Measurements from ENCODE around the gene CAMKMT. TPM values are rescaled to one million over a fixed set of nuclear protein-coding genes. Genes with fewer than 3 reads are reported as not detected.

CAMKMT gene
- total RNA-seq, 2 experiments from 2014 or later = 25.7 to 27.4 TPM

DNA sequence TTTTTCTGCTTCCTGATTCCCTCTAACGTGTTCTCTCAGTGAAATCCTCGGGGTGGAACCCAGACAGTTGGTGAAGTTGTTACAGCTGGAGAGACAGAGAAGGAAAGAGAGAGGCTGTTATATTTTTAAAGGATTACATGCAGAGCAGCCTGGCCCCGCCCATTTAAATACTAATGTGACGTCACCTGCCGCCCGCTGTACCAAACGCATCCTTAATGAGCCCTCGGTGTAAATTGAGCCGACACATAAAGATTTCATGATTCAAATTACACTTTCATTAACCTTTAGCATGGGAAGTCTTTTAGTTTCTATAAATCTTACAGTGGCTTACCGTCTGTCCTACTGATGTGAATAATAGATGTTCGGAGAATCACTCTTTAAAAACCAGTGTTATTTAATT, 415.8 kb downstream of the CAMKMT start:
- Histone ChIP-seq H3K4me2 (ENCODE audit: low read length) (peak overlapping the region; percentile 72; the same call in 1 of the 2 replicates), H3K9me3 (ENCODE audit: low read length) (no peaks in the 10 kb centered on the region), H3K4me1 (ENCODE audit: insufficient read depth, low read length, poor library complexity, severe bottlenecking) (peaks cover 28% of the 10 kb centered on the region), H3K36me3 (ENCODE audit: insufficient read depth, low read length) (no peaks in the 10 kb centered on the region), H3K79me2 (ENCODE audit: insufficient read depth, low read depth, low read length) (no peaks in the 10 kb centered on the region), H3K27ac (ENCODE audit: low read depth, low read length, poor library complexity, severe bottlenecking) (no peak overlapping the region), H2AFZ (ENCODE audit: low read length) (peak overlapping the region; percentile 92; the same call in 1 of the 2 replicates), H4K20me1 (ENCODE audit: insufficient read depth, low read length) (no peaks in the 10 kb centered on the region), H3K4me3 (ENCODE audit: low read depth, low read length, poor library complexity, severe bottlenecking) (peak overlapping the region; percentile 57), H3K9me2 (ENCODE audit: insufficient read depth, low read length) (no peaks in the 10 kb centered on the region)
- intact Hi-C loops (cut with micrococcal nuclease; ENCODE audit: unreplicated experiment) = no loop called here
- ChIA-PET CTCF (ENCODE audit: unreplicated experiment) (no interaction called here), POLR2A (no interaction called here)
- DNase-seq (ENCODE audit: low spot score) = no peak
- BruUV-seq (replicated peaks) = no TSS peak
- no peak for TF ChIP-seq EZH2phosphoT487 (IDR thresholded peaks at IDR 0.05; ENCODE audit: borderline replicate concordance, low read depth, low read length)
- TF ChIP-seq CTCF (conservative IDR thresholded peaks at IDR 0.05; ENCODE audit: low read length) = no peak

DNA sequence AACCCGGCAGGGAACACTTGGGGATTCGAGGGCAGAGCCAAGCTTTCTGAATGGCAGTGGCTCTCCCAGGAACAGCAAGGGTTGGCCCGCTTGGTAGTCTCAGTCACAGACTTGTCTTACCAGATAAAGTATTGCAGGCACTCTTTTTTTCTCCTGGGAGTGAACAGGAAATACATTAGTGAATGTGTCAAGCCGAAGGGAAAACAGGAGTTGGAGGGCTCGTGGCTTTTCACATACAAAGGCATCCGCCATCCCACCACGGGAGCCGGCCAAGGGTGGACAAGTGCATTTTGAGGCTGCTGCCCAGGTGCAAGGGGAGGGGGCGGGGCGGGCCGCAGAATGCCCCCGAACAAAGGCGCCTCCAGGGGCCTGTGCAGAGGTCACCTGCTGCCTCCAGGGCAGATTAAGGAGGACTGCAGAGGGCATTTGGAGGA, 416.5 kb downstream of the CAMKMT start:
- peak; percentile 62 for DNase-seq (ENCODE audit: low spot score)
- Histone ChIP-seq H3K4me1 (ENCODE audit: insufficient read depth, low read length, poor library complexity, severe bottlenecking) (peaks cover 28% of the 10 kb centered on the region), H2AFZ (ENCODE audit: low read length) (peak overlapping the region; percentile 92), H3K4me2 (ENCODE audit: low read length) (peak overlapping the region; percentile 72), H3K36me3 (ENCODE audit: insufficient read depth, low read length) (no peaks in the 10 kb centered on the region), H4K20me1 (ENCODE audit: insufficient read depth, low read length) (no peaks in the 10 kb centered on the region), H3K9me3 (ENCODE audit: low read length) (no peaks in the 10 kb centered on the region), H3K27ac (ENCODE audit: low read depth, low read length, poor library complexity, severe bottlenecking) (peak overlapping the region; percentile 48), H3K4me3 (ENCODE audit: low read depth, low read length, poor library complexity, severe bottlenecking) (peak overlapping the region; percentile 57), H3K9me2 (ENCODE audit: insufficient read depth, low read length) (no peaks in the 10 kb centered on the region), H3K79me2 (ENCODE audit: insufficient read depth, low read depth, low read length) (no peaks in the 10 kb centered on the region)
- POLR2A ChIA-PET = no interaction called here
- CTCF ChIA-PET (ENCODE audit: unreplicated experiment) = no interaction called here
- TF ChIP-seq CTCF (conservative IDR thresholded peaks at IDR 0.05; ENCODE audit: low read length) (no peak), EZH2phosphoT487 (IDR thresholded peaks at IDR 0.05; ENCODE audit: borderline replicate concordance, low read depth, low read length) (no peak)
- BruUV-seq (replicated peaks) = no TSS peak
- intact Hi-C loops (cut with micrococcal nuclease; ENCODE audit: unreplicated experiment) = no loop called here

- Histone ChIP-seq H3K36me3 (ENCODE audit: insufficient read depth, low read length) (no peaks in the 10 kb centered on the region), H3K27ac (ENCODE audit: low read depth, low read length, poor library complexity, severe bottlenecking) (peak overlapping the region; percentile 48), H3K4me2 (ENCODE audit: low read length) (peak overlapping the region; percentile 72), H3K79me2 (ENCODE audit: insufficient read depth, low read depth, low read length) (no peaks in the 10 kb centered on the region), H4K20me1 (ENCODE audit: insufficient read depth, low read length) (no peaks in the 10 kb centered on the region), H3K4me1 (ENCODE audit: insufficient read depth, low read length, poor library complexity, severe bottlenecking) (peaks cover 28% of the 10 kb centered on the region), H3K9me3 (ENCODE audit: low read length) (no peaks in the 10 kb centered on the region), H2AFZ (ENCODE audit: low read length) (peak overlapping the region; percentile 92), H3K9me2 (ENCODE audit: insufficient read depth, low read length) (no peaks in the 10 kb centered on the region), H3K4me3 (ENCODE audit: low read depth, low read length, poor library complexity, severe bottlenecking) (peak overlapping the region; percentile 57)
- intact Hi-C loops (cut with micrococcal nuclease; ENCODE audit: unreplicated experiment) = no loop called here
- POLR2A ChIA-PET = interaction anchor here (1.0 kb wide), 1 partner anchor 70 kb away, joined by 3 read pairs; no protein-coding TSS in a partner anchor
- TF ChIP-seq CTCF (conservative IDR thresholded peaks at IDR 0.05; ENCODE audit: low read length) (no peak), EZH2phosphoT487 (IDR thresholded peaks at IDR 0.05; ENCODE audit: borderline replicate concordance, low read depth, low read length) (no peak)
- DNase-seq (ENCODE audit: low spot score) = peak; percentile 88
- BruUV-seq (replicated peaks) = no TSS peak
- CTCF ChIA-PET (ENCODE audit: unreplicated experiment) = no interaction called here
These were observed 417.1 kb downstream of the CAMKMT start for GRCh38 chr2:44778671-44779476.
